Stomach (tissue), 4 donors: ENCODE data around the gene MYH11.

Experiments
- CTCF ChIP-seq, 7 experiments: fragments of 450-650 bp in 4 of 7; fragments of 200-600 bp in 3 of 7; sonication (generic) in 3 of 7; IDR thresholded peaks; one replicate each; pipeline ENCODE4 v1.5.1; 2016 to 2019; ENCODE audit warnings: antibody characterized with exemption in 7 of 7, control low read depth in 2 of 7, mild to moderate bottlenecking in 1 of 7
- EP300 ChIP-seq: sonication (generic); formaldehyde crosslinking; IDR thresholded peaks from one replicate; pipeline ENCODE4 v1.6.1; 2017; ENCODE audit warnings: antibody characterized with exemption
- POLR2A ChIP-seq, 4 donors: fragments of 450-650 bp; IDR thresholded peaks; one replicate each; pipeline ENCODE4 v1.6.1; 2016; ENCODE audit warnings: antibody characterized with exemption in 4 of 4, control low read depth in 2 of 4, mild to moderate bottlenecking in 1 of 4, moderate library complexity in 1 of 4

GRCh38 chr16:15676506-15676905 is 180.3 kb downstream of the MYH11 start:
- TF ChIP-seq POLR2A (IDR thresholded peaks at IDR 0.05) = no peak
- no peak for TF ChIP-seq CTCF (IDR thresholded peaks at IDR 0.05)
- TF ChIP-seq EP300 = no peak
